ENCODE measurements around the gene HS1BP3. TPM values are rescaled to one million over a fixed set of nuclear protein-coding genes. Genes with fewer than 3 reads are reported as not detected.
A peak's percentile ranks its signal among the peaks of the same experiment; 100 is the strongest.

HS1BP3 gene
- total and polyA plus RNA-seq, 9 of the 15 experiments (the other 6 are each of a cell fraction or from before 2014, with no cell fraction given) = 0.41 to 8.3 (median 5.9) TPM

- H3K4me3 ChIP-seq = no peak overlapping the region
- TF ChIP-seq RBM22 (IDR thresholded peaks at IDR 0.05; ENCODE audit: low read depth, low read length, poor library complexity, severe bottlenecking) = peak; percentile 24
- TF ChIP-seq ILK (tag; IDR thresholded peaks at IDR 0.05; ENCODE audit: borderline replicate concordance, low read depth) = no peak
- no peak for TF ChIP-seq ATF3 (IDR thresholded peaks at IDR 0.05)
- no peak for TF ChIP-seq ATF3 (CRISPR knock-in tag; conservative IDR thresholded peaks at IDR 0.05)
- TF ChIP-seq, protein P1, sequence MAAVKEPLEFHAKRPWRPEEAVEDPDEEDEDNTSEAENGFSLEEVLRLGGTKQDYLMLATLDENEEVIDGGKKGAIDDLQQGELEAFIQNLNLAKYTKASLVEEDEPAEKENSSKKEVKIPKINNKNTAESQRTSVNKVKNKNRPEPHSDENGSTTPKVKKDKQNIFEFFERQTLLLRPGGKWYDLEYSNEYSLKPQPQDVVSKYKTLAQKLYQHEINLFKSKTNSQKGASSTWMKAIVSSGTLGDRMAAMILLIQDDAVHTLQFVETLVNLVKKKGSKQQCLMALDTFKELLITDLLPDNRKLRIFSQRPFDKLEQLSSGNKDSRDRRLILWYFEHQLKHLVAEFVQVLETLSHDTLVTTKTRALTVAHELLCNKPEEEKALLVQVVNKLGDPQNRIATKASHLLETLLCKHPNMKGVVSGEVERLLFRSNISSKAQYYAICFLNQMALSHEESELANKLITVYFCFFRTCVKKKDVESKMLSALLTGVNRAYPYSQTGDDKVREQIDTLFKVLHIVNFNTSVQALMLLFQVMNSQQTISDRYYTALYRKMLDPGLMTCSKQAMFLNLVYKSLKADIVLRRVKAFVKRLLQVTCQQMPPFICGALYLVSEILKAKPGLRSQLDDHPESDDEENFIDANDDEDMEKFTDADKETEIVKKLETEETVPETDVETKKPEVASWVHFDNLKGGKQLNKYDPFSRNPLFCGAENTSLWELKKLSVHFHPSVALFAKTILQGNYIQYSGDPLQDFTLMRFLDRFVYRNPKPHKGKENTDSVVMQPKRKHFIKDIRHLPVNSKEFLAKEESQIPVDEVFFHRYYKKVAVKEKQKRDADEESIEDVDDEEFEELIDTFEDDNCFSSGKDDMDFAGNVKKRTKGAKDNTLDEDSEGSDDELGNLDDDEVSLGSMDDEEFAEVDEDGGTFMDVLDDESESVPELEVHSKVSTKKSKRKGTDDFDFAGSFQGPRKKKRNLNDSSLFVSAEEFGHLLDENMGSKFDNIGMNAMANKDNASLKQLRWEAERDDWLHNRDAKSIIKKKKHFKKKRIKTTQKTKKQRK (IDR thresholded peaks at IDR 0.05; ENCODE audit: borderline replicate concordance, low read depth, low read length) = no peak
- TF ChIP-seq POLR2G (IDR thresholded peaks at IDR 0.05; ENCODE audit: low read depth, low read length) = peak; percentile 43; the same call in 1 of the 2 replicates
- no peaks in the 10 kb centered on the region for H3K9me1 ChIP-seq (ENCODE audit: control insufficient read depth, insufficient read depth, low read length)
- peak; percentile 60 for ATAC-seq
- peaks cover 9 to 34% of the 10 kb centered on the region in 2 experiments for H3K27me3 ChIP-seq (ENCODE audit: control insufficient read depth in 2 of 2, insufficient read depth in 2 of 2, low read length in 2 of 2)
- H2AFZ ChIP-seq (ENCODE audit: low read depth, low read length) = no peak overlapping the region
- WGBS (ENCODE audit: insufficient coverage, low coverage, missing lambda C conversion rate) = 51% methylated on average over 6 of the region's 6 CpGs
- FAIRE-seq = no peak
- no peak overlapping the region for H3K27ac ChIP-seq (ENCODE audit: extremely low read depth, low read depth, low read length)
- no peaks in the 10 kb centered on the region; the same call in none of the 2 replicates for H4K20me1 ChIP-seq (replicated peaks; ENCODE audit: control insufficient read depth, insufficient read depth, low read length)
- no peak overlapping the region for H3K9ac ChIP-seq (ENCODE audit: insufficient read depth in 1 of 2, low read depth in 2 of 2, low read length in 2 of 2)
- H3K4me2 ChIP-seq (ENCODE audit: insufficient read depth, low read length) = no peak overlapping the region
- intact Hi-C loops (cut with micrococcal nuclease) (no loop called here), in situ Hi-C loops (cut with MboI) (no loop called here)
- no peak for DNase-seq (ENCODE audit: extremely low read depth in 1 of 4, low spot score in 3 of 4)
- no peaks in the 10 kb centered on the region for H3K36me3 ChIP-seq (ENCODE audit: control insufficient read depth, insufficient read depth, low read length)
- H3K4me1 ChIP-seq (replicated peaks in 1 of 2; ENCODE audit: control insufficient read depth in 2 of 2, insufficient read depth in 2 of 2, low read length in 2 of 2) = peaks cover 0 to 7% of the 10 kb centered on the region in 2 experiments; a peak in 1 of 5 replicates
- H3K9me3 ChIP-seq (replicated peaks; ENCODE audit: control insufficient read depth, insufficient read depth, low read depth, low read length) = no peaks in the 10 kb centered on the region
- ChIA-PET POLR2A (interaction anchor here (0.6 to 1.6 kb wide), 7 partner anchors 9 to 442 kb away, joined by 3 to 5 read pairs (median 3); partner anchors contain the start of gene GDF7), CTCF (ENCODE audit: low intra/inter-chr PET ratio) (interaction anchor here (2.1 kb wide), 1 partner anchor 14 kb away, joined by 6 read pairs; no protein-coding TSS in a partner anchor)
- BruUV-seq (replicated peaks) = no TSS peak
- H3K79me2 ChIP-seq (ENCODE audit: control insufficient read depth, insufficient read depth, low read length) = no peaks in the 10 kb centered on the region
Observed at GRCh38 chr2:20675701-20676352, 24.9 kb upstream of the HS1BP3 start.
